ENCODE measurements around the gene ARSG.

Gene ARSG

GRCh38 chr17:68389041-68389440 lies 97.7 kb downstream of the ARSG start:
- Histone ChIP-seq H3K27ac (ENCODE audit: low read depth, low read length) (no peak overlapping the region), H3K36me3 (ENCODE audit: control insufficient read depth, low read length) (no peaks in the 10 kb centered on the region), H3K4me3 (ENCODE audit: low read length) (no peak overlapping the region), H4K20me1 (ENCODE audit: control insufficient read depth, insufficient read depth, low read depth, low read length) (no peaks in the 10 kb centered on the region), H3K9me2 (replicated peaks; ENCODE audit: control insufficient read depth, low read length) (no peaks in the 10 kb centered on the region), H3K79me2 (ENCODE audit: control insufficient read depth, low read length) (no peaks in the 10 kb centered on the region), H3K9me3 (ENCODE audit: control insufficient read depth, insufficient read depth, low read length) (no peaks in the 10 kb centered on the region), H3K4me2 (ENCODE audit: low read length) (no peak overlapping the region), H3K4me1 (ENCODE audit: control insufficient read depth, low read length) (no peaks in the 10 kb centered on the region), H3K27me3 (ENCODE audit: control insufficient read depth, low read length) (peaks cover 8% of the 10 kb centered on the region; the same call in 1 of the 2 replicates), H3F3A (ENCODE audit: control insufficient read depth, insufficient read depth) (no peaks in the 10 kb centered on the region)
- TF ChIP-seq CTCF (IDR thresholded peaks at IDR 0.05; ENCODE audit: low read depth, low read length, poor library complexity, severe bottlenecking), result no peak
- no peak for TF ChIP-seq EZH2phosphoT487 (IDR thresholded peaks at IDR 0.05; ENCODE audit: borderline replicate concordance, low read length)

GRCh38 chr17:68390888-68391545 lies 99.7 kb downstream of the ARSG start:
- Histone ChIP-seq H3K27ac (ENCODE audit: low read depth, low read length) (no peak overlapping the region), H3K27me3 (ENCODE audit: control insufficient read depth, low read length) (no peaks in the 10 kb centered on the region), H3K4me3 (ENCODE audit: low read length) (no peak overlapping the region), H3K79me2 (ENCODE audit: control insufficient read depth, low read length) (no peaks in the 10 kb centered on the region), H3F3A (ENCODE audit: control insufficient read depth, insufficient read depth) (no peaks in the 10 kb centered on the region), H3K4me1 (ENCODE audit: control insufficient read depth, low read length) (no peaks in the 10 kb centered on the region), H3K9me3 (ENCODE audit: control insufficient read depth, insufficient read depth, low read length) (no peaks in the 10 kb centered on the region), H3K36me3 (ENCODE audit: control insufficient read depth, low read length) (no peaks in the 10 kb centered on the region), H4K20me1 (ENCODE audit: control insufficient read depth, insufficient read depth, low read depth, low read length) (no peaks in the 10 kb centered on the region), H3K9me2 (replicated peaks; ENCODE audit: control insufficient read depth, low read length) (no peaks in the 10 kb centered on the region), H3K4me2 (ENCODE audit: low read length) (no peak overlapping the region)
- no peak for TF ChIP-seq CTCF (IDR thresholded peaks at IDR 0.05; ENCODE audit: low read depth, low read length, poor library complexity, severe bottlenecking)
- TF ChIP-seq EZH2phosphoT487 (IDR thresholded peaks at IDR 0.05; ENCODE audit: borderline replicate concordance, low read length), result no peak

- no peaks in the 10 kb centered on the region for H4K20me1 ChIP-seq (ENCODE audit: control insufficient read depth, insufficient read depth, low read depth, low read length)
- no peaks in the 10 kb centered on the region for H3K27me3 ChIP-seq (ENCODE audit: control insufficient read depth, low read length)
- TF ChIP-seq CTCF (IDR thresholded peaks at IDR 0.05; ENCODE audit: low read depth, low read length, poor library complexity, severe bottlenecking) (no peak), EZH2phosphoT487 (IDR thresholded peaks at IDR 0.05; ENCODE audit: borderline replicate concordance, low read length) (no peak)
- H3F3A ChIP-seq (ENCODE audit: control insufficient read depth, insufficient read depth), result no peaks in the 10 kb centered on the region
- H3K4me1 ChIP-seq (ENCODE audit: control insufficient read depth, low read length), result no peaks in the 10 kb centered on the region
- H3K9me3 ChIP-seq (ENCODE audit: control insufficient read depth, insufficient read depth, low read length), result no peaks in the 10 kb centered on the region
- H3K79me2 ChIP-seq (ENCODE audit: control insufficient read depth, low read length), result no peaks in the 10 kb centered on the region
- no peak overlapping the region for H3K27ac ChIP-seq (ENCODE audit: low read depth, low read length)
- no peaks in the 10 kb centered on the region for H3K9me2 ChIP-seq (replicated peaks; ENCODE audit: control insufficient read depth, low read length)
- H3K4me2 ChIP-seq (ENCODE audit: low read length), result no peak overlapping the region
- H3K36me3 ChIP-seq (ENCODE audit: control insufficient read depth, low read length), result no peaks in the 10 kb centered on the region
- H3K4me3 ChIP-seq (ENCODE audit: low read length), result no peak overlapping the region
Observed at GRCh38 chr17:68391561-68392268, 100.4 kb downstream of the ARSG start.
